Ovary (tissue), 9 donors: ENCODE data around the gene TAS2R41. TPM values are rescaled to one million over a fixed set of nuclear protein-coding genes. Genes with fewer than 3 reads are reported as not detected.
"Not testable (repeated sequence)": the region's sequence is repeated elsewhere in the genome, so short reads cannot be mapped to it uniquely, and the experiment has no call there.

Source experiments
- DNase-seq, 5 donors: peaks; one replicate each; pipeline ENCODE4 v3.0.0-alpha.2; 2019 to 2020
- H3K27ac ChIP-seq, 2 donors: fragments of 200-600 bp; one replicate each; pipeline versions ENCODE4 v1.5.1 to v1.8.0; 2019 to 2022
- H3K27me3 ChIP-seq: fragments of 200-600 bp; one replicate; pipeline ENCODE4 v1.8.0; 2022
- H3K36me3 ChIP-seq: fragments of 200-600 bp; sonication (generic); one replicate; pipeline ENCODE4 v1.5.1; 2019
- H3K4me1 ChIP-seq: one replicate; pipeline ENCODE4 v1.8.1; 2013; ENCODE audit warnings: mild to moderate bottlenecking, moderate library complexity; ENCODE audit not compliant: insufficient read depth
- H3K4me3 ChIP-seq: fragments of 200-600 bp; sonication (generic); one replicate; pipeline ENCODE4 v1.5.1; 2017
- H3K9me3 ChIP-seq, 2 donors: fragments of 200-600 bp in 1 of 2; sonication (generic) in 1 of 2; one replicate each; pipeline versions ENCODE4 v1.5.1 to v1.8.1; 2013 to 2019; ENCODE audit warnings: mild to moderate bottlenecking in 1 of 2, moderate library complexity in 1 of 2
- CTCF ChIP-seq, 3 donors: fragments of 450-650 bp in 2 of 3; fragments of 200-600 bp in 1 of 3; IDR thresholded peaks; one replicate each; pipeline versions ENCODE4 v1.5.1 to v1.8.0; 2016 to 2022; ENCODE audit warnings: antibody characterized with exemption in 3 of 3, mild to moderate bottlenecking in 1 of 3
- EP300 ChIP-seq: sonication (generic); formaldehyde crosslinking; IDR thresholded peaks from one replicate; pipeline ENCODE4 v1.6.1; 2017; ENCODE audit warnings: antibody characterized with exemption
- POLR2A ChIP-seq: fragments of 450-650 bp; IDR thresholded peaks from one replicate; pipeline ENCODE4 v1.6.1; 2017; ENCODE audit warnings: antibody characterized with exemption, mild to moderate bottlenecking, moderate library complexity
- WGBS, 3 donors: extraction: QIAGEN DNeasy Blood & Tissue Kit in 1 of 3; methylation state at CpG; one replicate each; pipeline versions ENCODE4 v1.1.5 to v1.1.7; 2013 to 2017; 5-methylcytosine and 5-hydroxymethylcytosine counted together
- intact Hi-C, 4 donors: fragments of 100-400 bp; cut with DNase I; formaldehyde crosslinking; loops; one replicate each; pipeline versions ENCODE4 v1.11.0 to v1.15.1; 2022 to 2023
- polyA plus RNA-seq, 2 donors: library from polyadenylated mRNA; stranded (reverse); fragments of 200-250 nt in 1 of 2; fragments of 350-450 nt in 1 of 2; fragmentation: Illumina TruSeq in 1 of 2; extraction: RNeasy Lipid Tissue Mini Kit (QIAGEN cat#74804) in 1 of 2; gene quantifications; one replicate each; pipeline ENCODE4 v1.2.3, GENCODE V29; 2013 to 2014
- total RNA-seq, 7 donors: library from RNA; depleted of rRNA in 2 of 7; stranded (reverse); fragments of >200 nt in 2 of 7; fragmentation: NEBNext Ultra II Directional in 3 of 7; extraction: Animal tissue kit (Norgen Biotek cat#: 25700) in 3 of 7; gene quantifications; one replicate each; pipeline versions ENCODE4 v1.1.0 to v1.2.4, GENCODE V29; 2016 to 2023
- donor health status: DM: no; HTN: no; CAD: no; lungs with moderate emphysema.
- donor health status: DM: no; HTN: no; CAD: no.
- donor health status: Bipolar disorder and iron deficiency.
- donor health status: DM: yes; HTN: yes; CAD: no.
- donor health status: DM: no; HTN: no; CAD: no.
- donor health status: DM: yes; HTN: yes; CAD: no.

Gene TAS2R41
- total and polyA plus RNA-seq, 9 donors: 0.50 TPM; not detected in 8

GRCh38 chr7:143518521-143518920 is 40.8 kb downstream of the TAS2R41 start:
- Histone ChIP-seq H3K4me1 (peaks cover 17% of the 10 kb centered on the region), H3K27ac (no peak overlapping the region), H3K9me3 (no peaks in the 10 kb centered on the region), H3K27me3 (no peaks in the 10 kb centered on the region), H3K36me3 (no peaks in the 10 kb centered on the region), H3K4me3 (no peak overlapping the region)
- intact Hi-C loops: no loop called here
- TF ChIP-seq CTCF (IDR thresholded peaks at IDR 0.05) (no peak), EP300 (no peak), POLR2A (no peak)
- WGBS, 3 donors: 68 to 73% (median 72%) methylated on average over 4 of the region's 4 CpGs
- no peak for DNase-seq

GRCh38 chr7:143518941-143519340 is 41.3 kb downstream of the TAS2R41 start:
- Histone ChIP-seq H3K9me3 (no peaks in the 10 kb centered on the region), H3K27me3 (no peaks in the 10 kb centered on the region), H3K4me1 (peaks cover 17% of the 10 kb centered on the region), H3K27ac (no peak overlapping the region), H3K36me3 (no peaks in the 10 kb centered on the region), H3K4me3 (no peak overlapping the region)
- WGBS, 3 donors: 76 to 89% (median 79%) methylated on average over 11 of the region's 11 CpGs
- TF ChIP-seq POLR2A: no peak
- no peak for TF ChIP-seq EP300
- no peak for TF ChIP-seq CTCF (IDR thresholded peaks at IDR 0.05)
- intact Hi-C loops: no loop called here
- DNase-seq: no peak

GRCh38 chr7:143519411-143520131 is 41.9 kb downstream of the TAS2R41 start:
- WGBS, 3 donors: 16 to 24% (median 19%) methylated on average over 7 of the region's 7 CpGs
- intact Hi-C loops: no loop called here
- peak in 4 of 5 donors; percentile 29 to 70 (median 50) for DNase-seq

GRCh38 chr7:143522309-143522916 is 44.7 kb downstream of the TAS2R41 start:
- intact Hi-C loops, H3K27ac ChIP-seq, H3K36me3 ChIP-seq, H3K27me3 ChIP-seq, H3K9me3 ChIP-seq, DNase-seq, H3K4me3 ChIP-seq: not testable (repeated sequence)
- WGBS, 3 donors: no CpG with 5 or more reads among the region's 9 CpGs
- peaks cover 14% of the 10 kb centered on the region for H3K4me1 ChIP-seq

More at GRCh38 chr7:143519411-143520131, 41.9 kb downstream of the TAS2R41 start:
- Histone ChIP-seq H3K4me3 (no peak overlapping the region), H3K27me3 (no peaks in the 10 kb centered on the region), H3K4me1 (peaks cover 17% of the 10 kb centered on the region), H3K9me3 (no peaks in the 10 kb centered on the region), H3K27ac (no peak overlapping the region), H3K36me3 (no peaks in the 10 kb centered on the region)
- TF ChIP-seq POLR2A (no peak), CTCF (IDR thresholded peaks at IDR 0.05) (no peak), EP300 (no peak)

Other genes starting within 250 kb of the TAS2R41 start
- gene GSTK1, start 214.4 kb upstream of the TAS2R41 start, total RNA-seq: 100 to 1,000 TPM in 1 of 7 donors, 10 to 100 TPM in 6; 55.0 to 108 (median 75.7) TPM
- 100 to 1,000 TPM in 1 of 2 donors, 10 to 100 TPM in 1; 84.9 to 138 TPM for gene GSTK1, start 214.4 kb upstream of the TAS2R41 start, polyA plus RNA-seq
- gene TMEM139, start 192.9 kb upstream of the TAS2R41 start, total RNA-seq: 10 to 100 TPM in 1 of 7 donors, 1 to 10 TPM in 2, under 1 TPM in 4; 0.35 to 10.8 (median 0.61) TPM
- 1 to 10 TPM in 1 of 2 donors, under 1 TPM in 1; 0.42 to 1.2 TPM for gene TMEM139, start 192.9 kb upstream of the TAS2R41 start, polyA plus RNA-seq
- gene CASP2, start 189.5 kb upstream of the TAS2R41 start, total RNA-seq: 10 to 100 TPM in 5 of 7 donors, 1 to 10 TPM in 2; 7.7 to 26.6 (median 23.0) TPM
- gene CASP2, start 189.5 kb upstream of the TAS2R41 start, polyA plus RNA-seq: 10 to 100 TPM in 1 of 2 donors, 1 to 10 TPM in 1; 8.0 to 23.8 TPM
- gene CLCN1, start 161.8 kb upstream of the TAS2R41 start, total RNA-seq: under 1 TPM in 1 of 7 donors, not detected in 6; 0.10 TPM
- not detected for gene CLCN1, start 161.8 kb upstream of the TAS2R41 start, polyA plus RNA-seq
- gene FAM131B, start 115.2 kb upstream of the TAS2R41 start, total RNA-seq: under 1 TPM; 0.34 to 0.99 (median 0.79) TPM
- under 1 TPM; 0.29 to 0.83 TPM for gene FAM131B, start 115.2 kb upstream of the TAS2R41 start, polyA plus RNA-seq
- 100 to 1,000 TPM in 5 of 7 donors, 10 to 100 TPM in 2; 44.2 to 282 (median 195) TPM for gene ZYX, start 96.5 kb upstream of the TAS2R41 start, total RNA-seq
- 100 to 1,000 TPM in 1 of 2 donors, 10 to 100 TPM in 1; 91.8 to 109 TPM for gene ZYX, start 96.5 kb upstream of the TAS2R41 start, polyA plus RNA-seq
- gene EPHA1, start 69.0 kb upstream of the TAS2R41 start, total RNA-seq: 10 to 100 TPM in 1 of 7 donors, 1 to 10 TPM in 4, under 1 TPM in 1, not detected in 1; 0.40 to 21.3 (median 2.6) TPM
- under 1 TPM; 0.21 to 0.45 TPM for gene EPHA1, start 69.0 kb upstream of the TAS2R41 start, polyA plus RNA-seq
- gene TAS2R60, start 34.4 kb upstream of the TAS2R41 start, total RNA-seq: under 1 TPM in 1 of 7 donors, not detected in 6; 0.98 TPM
- gene TAS2R60, start 34.4 kb upstream of the TAS2R41 start, polyA plus RNA-seq: not detected
- gene CTAGE15, start 93.9 kb downstream of the TAS2R41 start, total RNA-seq: 1 to 10 TPM in 1 of 7 donors, under 1 TPM in 3, not detected in 3; 0.30 to 1.8 (median 0.48) TPM
- under 1 TPM in 1 of 2 donors, not detected in 1; 0.75 TPM for gene CTAGE15, start 93.9 kb downstream of the TAS2R41 start, polyA plus RNA-seq
- 1 to 10 TPM; 1.0 to 3.2 (median 2.1) TPM for gene TCAF2, start 143.1 kb downstream of the TAS2R41 start, total RNA-seq
- 1 to 10 TPM; 2.3 to 2.4 TPM for gene TCAF2, start 143.1 kb downstream of the TAS2R41 start, polyA plus RNA-seq